HG02981 (cell line): ENCODE data around the gene OMP.

ENCODE experiments used
- ATAC-seq: cut with Tn5 transposase; IDR thresholded peaks from one replicate; pipeline ENCODE4 v1.9.1; 2021; ENCODE audit warnings: mild to moderate bottlenecking, moderate library complexity; ENCODE audit not compliant: unreplicated experiment

The OMP gene

DNA sequence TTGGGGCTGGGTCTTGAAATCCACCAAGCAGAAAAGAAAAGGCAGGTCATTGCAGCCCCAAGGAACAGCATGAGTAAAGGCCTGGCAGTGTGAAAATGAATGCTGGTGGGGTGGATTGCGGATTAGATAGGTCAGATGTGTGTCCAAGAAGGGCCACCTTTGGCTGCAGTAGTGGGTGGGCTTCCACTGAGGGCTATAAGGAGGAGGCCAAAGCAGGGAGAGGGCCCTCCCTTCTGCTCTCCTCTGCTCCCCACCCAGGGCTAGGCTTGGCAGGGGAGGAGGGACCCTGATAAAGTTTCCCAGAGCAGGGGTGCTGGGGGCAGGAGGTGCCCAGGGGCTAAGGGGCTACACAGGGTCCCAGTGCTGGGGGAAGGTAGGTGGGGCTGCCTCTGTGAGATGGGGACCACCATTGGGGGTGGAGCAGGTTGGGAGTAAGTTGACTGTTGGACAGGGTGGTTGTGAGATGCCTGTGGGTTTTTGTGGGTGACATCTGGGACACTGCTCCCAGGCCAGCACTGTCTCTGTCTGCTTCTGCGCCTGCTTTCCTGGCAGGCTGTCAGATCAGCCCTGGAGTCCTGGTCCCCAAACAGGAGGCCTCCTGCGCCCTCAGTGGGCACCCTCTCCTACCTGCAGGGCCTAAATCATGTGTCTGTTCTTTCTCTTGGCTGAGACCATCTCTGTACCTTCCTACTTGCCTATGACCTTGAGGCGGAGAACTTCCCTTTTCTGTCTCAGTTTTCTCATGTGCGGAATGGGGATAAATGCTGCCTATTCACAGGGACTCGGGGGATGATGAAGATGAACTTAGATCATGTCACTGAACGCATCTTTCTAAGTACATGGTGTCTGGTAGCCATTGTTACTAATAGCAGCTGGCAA is 33.9 kb upstream of the OMP start:
- no peak for ATAC-seq

DNA sequence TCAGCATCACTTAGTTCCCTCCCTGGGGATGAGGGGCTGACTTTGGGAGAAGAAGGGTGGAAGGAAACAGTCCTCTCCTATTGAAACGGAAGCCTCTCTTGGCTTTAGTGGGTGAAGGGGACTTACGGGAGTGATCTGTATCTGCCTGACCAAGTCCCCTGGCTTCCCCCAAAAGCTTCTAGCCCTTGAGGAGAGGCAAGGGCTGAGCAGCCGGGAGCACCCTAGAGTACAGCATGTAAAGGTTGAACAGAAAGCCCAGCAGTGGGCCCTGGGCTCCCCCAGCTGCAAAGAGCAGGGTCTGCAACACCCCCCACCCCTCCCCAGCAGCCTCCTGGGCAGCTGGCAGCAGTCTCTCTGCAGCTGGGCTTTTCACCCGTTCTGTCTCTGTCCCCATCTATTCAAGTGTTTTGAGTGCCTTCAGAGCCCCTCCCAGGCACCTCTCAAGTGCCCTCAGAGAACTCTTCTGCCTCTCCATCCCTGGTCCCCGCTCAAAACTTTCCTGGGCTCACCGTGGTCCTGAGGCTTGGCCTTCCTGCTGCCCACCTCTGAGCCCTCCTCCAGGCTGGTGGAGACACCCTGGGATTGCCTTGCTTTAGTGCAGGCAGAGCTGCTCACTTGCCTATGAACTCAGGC is 33.2 kb upstream of the OMP start:
- no peak for ATAC-seq

DNA sequence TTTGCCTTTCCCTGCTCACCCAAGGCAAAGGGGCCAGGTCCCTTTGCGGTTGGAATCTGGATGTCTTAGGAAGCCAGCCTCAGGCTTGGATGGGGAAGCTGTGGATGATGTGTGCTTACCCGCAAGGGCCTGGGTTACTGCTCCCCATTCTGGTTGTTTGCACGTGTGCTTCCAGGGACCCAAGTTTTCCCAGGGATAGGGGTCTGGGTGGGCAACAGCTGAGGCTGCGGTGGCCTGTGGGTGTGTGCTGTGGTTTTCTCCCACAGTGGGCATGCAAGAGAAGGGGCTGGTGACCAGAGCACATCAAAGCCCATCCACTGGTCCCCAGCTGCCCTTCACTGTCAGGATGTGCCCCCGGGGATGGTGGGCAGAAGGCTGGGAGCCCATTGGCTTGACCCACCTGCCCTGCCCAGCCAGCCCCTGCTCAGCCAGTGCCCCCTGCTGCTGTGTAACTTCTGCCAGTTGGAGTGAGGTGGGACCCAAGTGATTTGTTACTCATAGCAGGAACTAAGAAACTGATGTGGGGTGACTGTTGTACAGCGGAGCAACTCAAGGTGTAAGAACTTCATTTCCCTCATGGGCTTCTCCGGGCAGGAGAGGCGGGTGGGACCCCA is 32.6 kb upstream of the OMP start:
- no peak for ATAC-seq

DNA sequence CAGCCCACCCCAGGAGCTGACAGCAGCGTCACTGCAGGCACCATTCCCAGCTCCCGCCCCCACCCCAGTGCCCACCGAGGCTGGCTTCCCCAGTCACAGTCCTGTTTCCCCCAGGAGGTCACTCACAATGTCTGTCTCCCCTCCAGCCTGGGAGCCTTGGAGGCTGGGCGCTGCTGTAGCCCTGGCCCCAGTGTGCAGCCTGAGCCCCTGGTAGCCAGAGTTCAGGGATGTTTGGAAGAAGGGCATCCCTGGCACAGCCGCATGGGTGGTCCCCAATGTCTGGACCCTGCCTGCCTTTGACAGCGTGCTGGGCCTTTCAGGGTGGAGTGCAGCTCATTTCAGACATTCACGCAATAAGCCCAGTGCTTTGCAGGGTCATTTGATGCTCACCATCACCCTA is 31.6 kb upstream of the OMP start:
- no peak for ATAC-seq

DNA sequence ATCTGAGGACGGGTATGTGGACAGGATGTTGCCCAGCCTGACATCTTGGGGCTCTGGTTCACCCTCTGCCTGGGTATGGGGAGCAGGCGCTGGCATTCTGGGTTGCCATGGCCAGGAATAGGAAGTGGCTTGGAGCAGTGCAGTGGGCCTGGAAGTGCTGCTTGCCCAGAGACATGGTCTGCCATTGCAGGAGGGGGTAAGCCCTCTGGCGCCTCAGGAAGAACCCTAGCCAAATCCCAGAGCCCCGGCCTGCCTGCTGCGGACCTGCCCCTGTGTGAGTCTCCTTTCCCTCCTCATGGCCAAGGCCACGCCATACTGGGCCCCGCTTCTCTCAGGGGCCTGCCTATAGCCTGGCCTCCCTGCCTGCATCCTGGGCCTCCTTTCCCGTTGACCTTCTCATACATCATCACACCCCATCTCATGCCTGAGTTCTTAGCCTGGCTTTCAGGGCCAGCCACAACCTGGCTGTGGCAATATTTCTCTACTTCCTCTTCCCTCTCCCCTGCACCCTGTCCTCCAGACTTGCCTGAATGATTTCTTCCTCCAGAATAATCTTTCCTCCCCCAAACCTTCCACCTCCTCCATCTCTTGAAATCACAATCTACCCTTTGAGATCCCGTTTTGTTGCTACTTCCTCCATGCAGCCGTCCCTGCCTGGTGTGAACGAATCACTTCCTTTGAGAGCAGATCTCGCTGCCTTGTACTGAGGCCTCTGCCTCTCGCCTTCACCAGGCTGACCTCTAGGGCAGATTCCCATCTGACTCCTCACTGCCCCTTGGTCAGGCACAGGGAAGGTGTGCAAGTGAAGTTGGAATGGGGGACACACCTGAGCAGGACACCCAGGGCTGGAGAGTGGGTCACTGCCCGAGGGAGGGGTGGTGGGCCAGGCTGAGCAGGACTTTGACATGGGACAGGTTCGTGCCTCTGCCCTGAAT is 30.7 kb upstream of the OMP start:
- no peak for ATAC-seq

DNA sequence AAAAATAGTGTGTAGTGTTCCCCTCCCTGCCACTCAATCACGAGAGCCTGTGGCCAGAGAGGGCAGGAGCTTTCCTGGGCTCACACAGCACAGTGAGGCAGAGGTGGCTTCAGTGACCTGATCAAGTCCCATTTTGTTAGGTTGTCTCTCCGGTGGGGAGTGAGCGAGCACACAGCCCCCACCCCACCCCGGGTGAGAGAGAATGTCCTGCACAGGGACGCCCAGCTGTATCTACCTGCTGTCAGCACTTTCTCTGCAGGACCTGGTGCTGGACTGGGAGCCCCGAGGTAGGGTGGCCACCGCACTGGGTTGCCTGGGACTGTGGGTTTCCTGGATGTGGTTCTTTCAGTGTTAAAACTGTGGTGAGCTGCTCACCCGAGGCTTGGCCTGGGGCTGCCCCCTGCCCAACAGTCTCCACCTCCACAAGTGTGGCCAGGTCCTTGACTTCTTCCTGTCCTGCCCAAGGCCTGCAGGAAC is 29.8 kb upstream of the OMP start:
- ATAC-seq: no peak

DNA sequence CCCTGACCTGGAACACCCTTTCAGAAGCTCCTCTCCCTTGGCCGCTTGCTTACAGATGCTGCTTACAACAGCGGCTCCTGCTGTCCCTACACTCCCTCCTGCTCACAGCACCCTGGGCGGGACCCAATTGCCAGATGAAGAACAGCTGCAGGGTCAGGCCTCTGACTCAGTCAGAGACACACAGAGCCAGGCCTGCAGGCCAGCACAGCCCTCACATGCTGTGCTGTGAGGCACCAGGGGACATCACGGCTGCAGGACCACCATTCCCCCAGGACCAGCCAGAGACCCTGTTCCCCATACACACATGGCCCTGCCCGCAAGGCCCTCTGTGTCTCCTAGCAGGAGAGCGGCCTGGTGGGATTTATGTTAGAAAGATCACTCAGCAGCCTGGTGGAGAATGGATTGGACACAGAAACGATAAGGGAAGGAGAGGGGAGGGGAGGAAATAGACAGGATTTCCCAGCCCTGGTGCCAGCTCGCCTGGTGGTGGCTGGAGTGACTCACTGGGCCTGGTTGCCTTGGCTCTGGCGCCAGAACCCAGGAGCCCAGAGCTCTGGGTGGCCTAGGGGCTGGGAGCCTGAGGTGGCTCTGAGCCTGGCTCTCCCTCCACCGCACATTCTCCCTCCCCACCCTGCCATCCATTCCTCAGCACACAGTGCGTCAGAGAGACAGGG is 29.2 kb upstream of the OMP start:
- no peak for ATAC-seq

DNA sequence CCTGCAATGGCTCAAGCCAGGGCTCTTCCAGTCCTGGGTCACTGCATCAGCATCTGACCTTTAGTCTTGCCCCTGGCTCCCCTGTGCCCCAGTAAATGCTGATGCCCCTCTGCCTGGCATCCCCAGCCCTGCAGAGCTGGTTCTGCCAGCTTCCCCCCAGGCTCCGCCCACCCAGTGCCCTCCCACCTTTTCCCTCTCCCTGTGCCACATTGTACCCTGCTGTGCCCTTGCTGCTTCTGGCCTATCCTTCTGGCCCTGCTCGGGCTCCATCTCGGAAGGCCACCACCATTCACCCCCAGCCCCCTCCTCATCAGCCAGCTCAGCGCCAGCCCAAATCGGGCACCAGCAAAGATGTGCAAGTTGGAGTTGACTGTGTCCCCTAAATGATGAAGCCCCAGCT is 28.4 kb upstream of the OMP start:
- ATAC-seq: no peak

DNA sequence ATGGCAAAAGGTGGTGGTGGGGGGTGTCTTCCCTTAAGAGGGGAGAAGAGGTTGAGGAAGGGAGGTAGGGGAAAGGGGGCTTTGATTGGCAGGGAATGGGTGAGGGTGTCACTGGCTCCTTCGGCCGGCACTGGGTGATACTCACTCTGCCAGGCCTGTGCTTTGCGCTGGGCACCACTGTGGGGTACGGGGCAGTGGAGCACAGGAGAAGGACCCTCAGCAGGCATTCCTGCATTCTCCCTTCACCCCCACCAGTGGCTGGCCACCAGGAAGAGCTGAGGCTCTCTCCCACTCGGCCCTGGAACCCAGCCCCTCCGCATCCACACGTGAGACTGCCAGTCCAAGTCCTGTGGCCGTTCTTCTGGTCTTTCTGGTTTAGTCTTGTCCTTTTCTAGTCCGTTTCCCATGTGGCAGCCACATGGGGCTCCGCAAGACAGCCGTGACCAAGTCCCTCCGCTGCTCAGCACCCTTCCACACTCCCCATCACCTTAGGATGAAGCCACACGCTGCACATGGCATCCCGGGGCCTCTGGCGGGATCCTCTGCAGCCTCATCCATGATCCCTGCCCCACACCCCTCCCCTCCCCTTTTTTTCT is 27.9 kb upstream of the OMP start:
- ATAC-seq: no peak

DNA sequence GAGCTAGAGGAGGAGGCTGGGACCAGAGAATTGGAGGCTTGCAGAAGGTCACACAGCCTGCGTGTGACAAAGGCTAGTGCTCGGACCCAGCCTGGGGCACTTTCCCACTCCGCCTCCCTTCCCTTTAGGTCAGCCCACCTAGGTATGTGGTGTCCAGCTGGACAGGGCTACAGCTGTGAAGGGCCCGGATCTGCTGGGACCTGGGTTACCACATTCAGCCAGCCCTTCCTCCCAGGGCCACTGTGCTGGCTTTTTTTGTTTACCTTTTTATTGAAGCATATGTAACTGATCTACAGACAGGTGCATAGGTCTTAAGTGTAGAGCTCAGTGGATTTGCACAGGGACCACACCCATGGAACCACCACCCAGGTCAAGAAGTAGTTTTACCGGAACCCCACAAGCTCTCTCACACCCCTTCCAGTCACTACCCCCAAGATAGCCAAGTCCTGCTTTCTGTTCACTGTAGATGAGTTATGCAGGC is 27.2 kb upstream of the OMP start:
- ATAC-seq: no peak

DNA sequence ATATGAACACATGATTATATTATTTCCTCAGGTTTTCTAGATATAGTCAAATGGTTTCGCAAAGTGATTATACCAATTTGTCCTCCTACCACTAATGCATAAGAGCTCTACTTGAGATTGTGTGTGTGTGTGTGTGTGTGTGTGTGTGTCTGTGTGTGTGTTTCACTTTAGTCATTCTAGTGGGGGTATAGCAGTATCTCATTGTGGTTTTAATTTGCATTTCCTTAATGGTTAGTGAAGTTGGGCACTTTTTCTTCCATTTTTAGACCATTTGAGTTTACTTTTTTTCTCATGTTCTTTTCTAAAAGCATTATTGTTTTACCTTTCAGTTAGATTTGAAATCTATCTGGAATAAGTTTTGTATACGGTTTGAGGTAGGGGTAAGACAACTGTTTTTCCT is 23.0 kb upstream of the OMP start:
- no peak for ATAC-seq

DNA sequence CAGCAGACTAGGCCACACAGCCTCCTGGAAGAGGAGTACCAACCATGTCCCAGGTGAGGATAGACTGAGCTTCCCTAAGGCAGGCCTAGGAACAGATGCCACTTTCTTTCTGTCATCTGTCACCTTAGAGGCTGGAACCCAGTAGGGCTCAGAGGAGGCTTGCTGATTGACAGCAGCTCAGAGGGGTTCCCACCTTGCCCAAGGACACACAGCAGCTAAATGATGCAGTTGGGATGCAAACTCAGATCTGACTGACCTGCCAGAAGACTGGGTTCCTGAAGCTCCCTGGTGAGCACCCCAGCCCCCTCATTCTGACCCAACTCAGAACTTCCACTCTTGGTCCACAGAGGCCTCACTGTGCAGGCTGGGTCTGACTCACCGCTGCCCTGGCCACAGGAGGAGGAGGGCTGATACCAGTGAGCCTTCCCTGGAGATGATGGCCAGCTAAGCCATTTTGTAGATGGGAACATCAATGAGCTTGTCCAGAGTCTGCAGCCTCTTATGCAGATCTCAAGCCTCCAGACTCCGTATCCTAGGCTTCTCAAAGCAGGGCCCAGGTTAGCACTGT is 21.9 kb upstream of the OMP start:
- ATAC-seq: no peak

DNA sequence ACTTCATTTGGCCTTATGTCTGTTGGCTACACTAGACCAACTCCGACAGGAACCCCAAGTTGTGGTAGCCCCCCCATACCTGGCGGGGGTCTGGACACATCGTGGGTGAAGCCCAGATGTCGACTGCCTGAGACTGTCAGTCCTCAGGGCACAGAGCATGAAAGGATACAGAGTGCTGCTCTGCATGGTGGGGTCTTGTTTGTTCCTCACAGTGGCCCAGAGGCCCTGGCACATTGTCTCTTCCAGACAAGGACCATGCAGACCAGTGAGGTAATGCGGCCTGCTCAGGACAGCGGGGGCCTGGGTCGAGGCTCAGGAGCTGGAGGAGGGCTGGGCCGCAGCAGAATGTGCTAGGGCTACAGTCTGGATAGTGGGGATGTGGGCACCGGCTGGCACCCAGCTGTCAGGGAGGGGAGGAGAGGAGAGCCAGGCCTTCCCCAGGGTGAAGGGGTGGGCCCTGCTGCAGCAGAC is 21.2 kb upstream of the OMP start:
- no peak for ATAC-seq

DNA sequence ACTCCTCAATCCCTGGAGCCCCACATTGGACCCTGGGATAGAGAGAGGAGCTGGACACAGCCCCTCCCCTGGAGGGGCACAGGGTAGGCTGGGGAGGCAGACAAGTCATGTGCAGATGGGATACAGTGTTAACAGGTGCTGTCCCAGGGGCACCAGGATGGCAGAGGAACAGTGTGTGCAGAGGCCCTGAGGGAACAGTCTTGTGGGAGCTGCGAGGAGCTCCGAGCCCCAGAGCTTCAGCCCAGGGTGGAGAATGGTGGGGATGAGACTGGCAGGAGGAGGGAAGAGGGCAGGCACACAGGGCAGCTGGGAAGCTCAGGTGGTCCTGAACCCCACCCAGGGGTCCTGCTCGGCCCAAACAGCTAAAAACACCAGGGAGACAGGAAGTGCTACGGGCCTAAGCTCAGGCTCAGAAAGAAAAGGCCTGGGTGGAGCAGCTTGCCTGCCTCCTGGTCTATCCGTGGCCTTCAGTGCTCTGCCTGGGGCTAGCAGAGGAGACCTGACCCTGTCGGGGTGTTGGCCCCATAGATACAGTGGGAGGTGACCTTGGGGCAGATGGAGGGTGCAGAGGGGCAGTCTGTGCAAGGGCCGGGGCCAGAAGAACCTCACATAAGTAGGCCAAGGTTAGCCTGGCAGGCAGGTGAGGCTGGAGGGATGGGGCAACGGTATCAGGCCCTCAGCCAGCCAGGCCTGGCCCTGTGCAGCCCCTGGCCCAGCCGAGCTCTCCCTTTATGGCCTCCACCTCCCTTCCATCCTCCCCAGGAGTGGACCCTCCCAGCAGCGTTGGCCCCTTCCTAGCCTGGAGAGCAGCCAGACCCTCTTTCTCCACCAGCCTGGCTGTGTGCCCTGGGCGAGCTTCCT is 20.4 kb upstream of the OMP start:
- ATAC-seq: no peak

DNA sequence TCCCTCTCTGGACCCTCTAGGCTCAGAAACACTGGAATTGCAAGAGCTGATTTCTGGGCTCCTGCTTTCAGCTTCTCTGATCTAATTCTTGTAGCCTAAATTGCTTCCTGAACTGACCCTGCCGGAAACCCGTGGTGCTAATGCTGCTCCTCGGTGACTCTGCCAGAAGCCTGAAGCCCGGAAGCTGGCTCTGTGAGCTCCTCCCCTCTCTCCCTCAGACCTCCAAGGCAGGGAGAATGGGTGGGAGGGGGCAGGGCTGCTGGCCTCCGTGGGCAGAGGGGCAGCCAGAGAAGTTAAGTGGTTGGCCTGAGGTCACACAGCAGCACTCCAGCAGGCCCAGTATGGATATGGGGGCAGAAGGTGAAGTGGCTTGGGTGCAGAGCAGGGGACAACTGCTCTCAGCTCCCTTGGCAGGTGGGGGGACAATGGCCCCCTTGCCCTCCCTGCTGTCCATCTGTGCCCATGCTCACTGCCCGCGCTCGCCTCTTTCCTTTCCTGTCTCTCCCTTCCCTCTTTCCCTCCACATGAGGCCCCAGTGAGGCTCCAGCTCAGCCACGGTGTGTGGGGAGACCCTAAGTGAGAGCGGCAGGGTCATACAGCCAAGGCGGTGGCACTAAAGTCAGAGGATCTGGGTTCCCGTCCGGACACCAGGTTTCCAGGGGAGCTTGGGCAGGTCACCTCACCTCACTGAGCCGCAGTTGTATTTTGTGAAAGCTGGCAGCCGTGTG is 19.6 kb upstream of the OMP start:
- ATAC-seq: no peak

DNA sequence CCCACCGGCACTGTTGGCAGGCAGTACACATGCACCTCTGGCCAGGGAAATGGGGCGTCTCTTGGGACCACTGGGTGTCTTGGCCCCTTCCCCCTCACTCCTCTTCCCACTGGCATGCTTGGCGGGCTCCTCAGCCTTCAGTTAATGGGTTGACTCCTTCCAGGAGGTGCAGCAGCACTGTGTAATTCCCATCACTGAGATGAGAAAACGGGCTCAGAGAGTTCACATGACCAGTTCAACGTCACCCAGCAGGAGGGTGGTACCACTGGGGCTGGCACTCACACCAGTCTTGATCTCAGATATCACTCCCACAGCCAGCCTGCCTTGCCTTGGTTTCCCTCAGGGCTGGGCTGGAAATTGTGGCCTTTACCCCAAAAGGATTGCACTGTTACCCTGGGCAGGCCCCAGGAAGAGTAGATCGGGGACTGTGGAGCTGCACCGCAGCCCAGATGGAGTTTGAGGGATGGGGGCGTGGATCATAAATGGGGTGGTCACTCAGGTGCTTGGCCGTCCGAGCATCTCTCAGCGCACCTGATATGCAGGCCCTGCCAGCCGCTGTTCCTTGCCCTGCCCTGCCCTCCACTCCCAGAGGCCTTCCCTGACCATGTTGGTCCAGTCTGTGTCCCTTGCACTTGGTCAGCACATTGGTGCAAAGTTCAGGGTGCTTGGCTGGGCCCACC is 18.9 kb upstream of the OMP start:
- no peak for ATAC-seq

DNA sequence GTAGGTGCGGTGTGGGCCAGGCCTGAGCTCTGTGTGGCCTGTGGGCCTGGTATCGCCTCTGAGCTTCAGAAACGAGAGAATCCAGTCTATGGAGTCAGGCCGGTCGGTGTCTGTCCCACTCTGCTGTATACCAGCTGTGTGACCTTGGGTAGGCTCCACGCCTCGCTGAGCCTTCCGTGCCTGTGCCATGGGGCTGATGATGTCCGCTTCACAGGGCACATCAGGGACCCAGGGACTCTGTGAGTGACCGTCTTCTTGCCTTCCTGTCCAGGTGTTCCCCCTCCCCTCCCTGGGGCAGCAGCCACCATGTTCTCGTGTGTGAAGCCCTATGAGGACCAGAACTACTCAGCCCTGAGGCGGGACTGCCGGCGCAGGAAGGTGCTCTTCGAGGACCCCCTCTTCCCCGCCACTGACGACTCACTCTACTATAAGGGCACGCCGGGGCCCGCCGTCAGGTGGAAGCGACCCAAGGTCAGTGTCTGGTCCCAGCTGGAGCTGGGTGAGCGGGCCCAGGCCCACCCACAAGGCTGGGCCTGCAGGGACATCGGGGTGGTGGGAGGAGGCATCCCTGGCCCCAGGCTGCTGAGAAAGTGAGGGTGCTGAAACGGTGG is 18.0 kb upstream of the OMP start:
- ATAC-seq: no peak
